ENCODE measurements around the gene CAMK1. TPM values are rescaled to one million over a fixed set of nuclear protein-coding genes. Genes with fewer than 3 reads are reported as not detected.
A peak's percentile ranks its signal among the peaks of the same experiment; 100 is the strongest.

The CAMK1 gene
- total RNA-seq, 1 experiment from 2014 or later = 2.0 TPM

DNA sequence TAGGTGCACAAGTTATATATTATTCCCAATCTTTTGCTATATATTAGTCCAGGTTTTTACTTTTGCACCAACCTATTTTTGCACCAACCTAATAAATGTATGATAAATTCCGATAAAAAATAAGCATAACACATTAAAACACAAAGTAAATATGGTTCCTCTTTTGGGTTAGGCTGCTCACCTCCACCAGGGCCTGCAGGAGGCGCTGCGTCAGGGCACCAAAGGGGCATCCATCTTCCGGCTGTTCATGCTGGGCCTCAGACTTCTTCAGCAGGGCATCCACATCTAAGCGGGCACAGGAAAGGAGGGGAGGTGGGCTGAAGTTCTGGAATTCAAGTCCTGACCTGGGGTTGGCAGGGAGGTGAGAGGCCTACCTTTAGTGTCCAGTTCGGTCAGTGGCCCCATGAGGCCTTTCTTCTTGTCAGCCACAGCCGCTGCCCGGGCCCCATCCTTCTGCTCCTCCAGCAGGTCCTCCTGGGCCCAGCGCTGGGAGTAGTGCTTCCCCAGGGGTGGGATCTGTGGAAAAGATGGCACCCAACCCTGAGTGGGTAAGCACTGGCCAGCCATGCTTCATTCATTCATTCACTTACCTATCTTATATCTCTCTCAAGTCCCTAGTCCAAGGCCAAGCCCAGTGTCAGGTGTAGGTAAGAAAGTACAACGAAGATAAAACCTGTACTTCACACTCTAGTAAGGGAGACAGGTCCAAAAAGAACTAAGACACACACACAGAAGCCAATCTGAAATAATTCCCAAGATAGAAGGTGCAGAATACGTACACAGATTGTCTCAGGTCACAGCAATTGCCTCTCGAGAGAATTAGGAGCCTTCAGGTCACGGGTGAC, 17.3 kb upstream of the CAMK1 start:
- no peaks in the 10 kb centered on the region for H3K27me3 ChIP-seq (ENCODE audit: insufficient read depth, low read depth)
- peaks cover 8% of the 10 kb centered on the region for H3K4me1 ChIP-seq (replicated peaks; ENCODE audit: insufficient read depth)
- intact Hi-C loops (cut with micrococcal nuclease; ENCODE audit: unreplicated experiment) = no loop called here
- ChIA-PET CTCF (no interaction called here), POLR2A (ENCODE audit: unreplicated experiment) (interaction anchor here (0.7 kb wide), 1 partner anchor 33 kb away, joined by 5 read pairs; no protein-coding TSS in a partner anchor)
- no peak overlapping the region for H3K27ac ChIP-seq
- no peak overlapping the region for H3K4me3 ChIP-seq
- H4K20me1 ChIP-seq (ENCODE audit: insufficient read depth) = no peaks in the 10 kb centered on the region
- H2AFZ ChIP-seq = no peak overlapping the region
- H3K9me2 ChIP-seq (ENCODE audit: insufficient read depth) = no peaks in the 10 kb centered on the region
- no peak for DNase-seq
- BruUV-seq (replicated peaks) = no TSS peak
- peaks cover 3% of the 10 kb centered on the region; the same call in 1 of the 2 replicates for H3F3A ChIP-seq (ENCODE audit: insufficient read depth, low read depth)
- peaks cover 22% of the 10 kb centered on the region for H3K36me3 ChIP-seq (ENCODE audit: low read depth)
- no peak overlapping the region for H3K4me2 ChIP-seq
- TF ChIP-seq EZH2 (IDR thresholded peaks at IDR 0.05; ENCODE audit: low read depth) = no peak
- TF ChIP-seq, protein P1, sequence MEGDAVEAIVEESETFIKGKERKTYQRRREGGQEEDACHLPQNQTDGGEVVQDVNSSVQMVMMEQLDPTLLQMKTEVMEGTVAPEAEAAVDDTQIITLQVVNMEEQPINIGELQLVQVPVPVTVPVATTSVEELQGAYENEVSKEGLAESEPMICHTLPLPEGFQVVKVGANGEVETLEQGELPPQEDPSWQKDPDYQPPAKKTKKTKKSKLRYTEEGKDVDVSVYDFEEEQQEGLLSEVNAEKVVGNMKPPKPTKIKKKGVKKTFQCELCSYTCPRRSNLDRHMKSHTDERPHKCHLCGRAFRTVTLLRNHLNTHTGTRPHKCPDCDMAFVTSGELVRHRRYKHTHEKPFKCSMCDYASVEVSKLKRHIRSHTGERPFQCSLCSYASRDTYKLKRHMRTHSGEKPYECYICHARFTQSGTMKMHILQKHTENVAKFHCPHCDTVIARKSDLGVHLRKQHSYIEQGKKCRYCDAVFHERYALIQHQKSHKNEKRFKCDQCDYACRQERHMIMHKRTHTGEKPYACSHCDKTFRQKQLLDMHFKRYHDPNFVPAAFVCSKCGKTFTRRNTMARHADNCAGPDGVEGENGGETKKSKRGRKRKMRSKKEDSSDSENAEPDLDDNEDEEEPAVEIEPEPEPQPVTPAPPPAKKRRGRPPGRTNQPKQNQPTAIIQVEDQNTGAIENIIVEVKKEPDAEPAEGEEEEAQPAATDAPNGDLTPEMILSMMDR (conservative IDR thresholded peaks at IDR 0.05) = peak; percentile 68
- H3K9me3 ChIP-seq (ENCODE audit: insufficient read depth, low read depth) = no peaks in the 10 kb centered on the region
- peaks cover 14% of the 10 kb centered on the region for H3K79me2 ChIP-seq (ENCODE audit: low read depth)

DNA sequence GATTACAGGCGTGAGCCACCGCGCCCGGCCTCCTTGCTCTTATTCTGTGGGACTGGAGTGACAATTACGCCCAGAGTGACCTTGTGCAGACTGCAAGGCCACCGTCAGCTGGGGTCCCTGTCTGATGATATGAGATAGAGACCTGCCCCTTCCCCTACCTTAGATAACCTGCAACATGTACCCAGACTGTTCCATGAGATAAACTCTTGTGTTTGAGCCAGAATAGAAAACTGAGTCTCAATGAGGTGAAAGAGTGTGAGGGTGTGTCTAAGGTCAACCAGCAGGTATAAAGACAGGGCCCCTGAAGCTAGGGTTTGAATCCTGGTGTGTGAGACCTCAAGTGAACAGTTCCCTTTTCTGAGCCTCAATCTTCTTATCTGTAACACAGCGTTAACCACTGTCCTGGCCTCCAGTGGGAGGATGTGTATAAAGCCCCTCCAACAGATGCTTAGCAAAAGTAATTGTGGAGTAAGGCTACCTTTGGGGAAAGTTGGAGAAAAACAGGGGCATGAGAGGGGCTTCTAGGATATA, 16.5 kb upstream of the CAMK1 start:
- Histone ChIP-seq H3K27ac (no peak overlapping the region), H3K4me2 (no peak overlapping the region), H3F3A (ENCODE audit: insufficient read depth, low read depth) (peaks cover 3% of the 10 kb centered on the region; the same call in 1 of the 2 replicates), H3K79me2 (ENCODE audit: low read depth) (peaks cover 6% of the 10 kb centered on the region; the same call in 1 of the 2 replicates), H3K27me3 (ENCODE audit: insufficient read depth, low read depth) (no peaks in the 10 kb centered on the region), H3K4me1 (replicated peaks; ENCODE audit: insufficient read depth) (peaks cover 1% of the 10 kb centered on the region; the same call in 1 of the 2 replicates), H3K36me3 (ENCODE audit: low read depth) (peaks cover 22% of the 10 kb centered on the region), H3K9me3 (ENCODE audit: insufficient read depth, low read depth) (no peaks in the 10 kb centered on the region), H3K4me3 (no peak overlapping the region), H3K9me2 (ENCODE audit: insufficient read depth) (no peaks in the 10 kb centered on the region), H4K20me1 (ENCODE audit: insufficient read depth) (no peaks in the 10 kb centered on the region), H2AFZ (no peak overlapping the region)
- intact Hi-C loops (cut with micrococcal nuclease; ENCODE audit: unreplicated experiment) = no loop called here
- no TSS peak for BruUV-seq (replicated peaks)
- no peak for DNase-seq
- TF ChIP-seq EZH2 (IDR thresholded peaks at IDR 0.05; ENCODE audit: low read depth) = no peak
- TF ChIP-seq, protein P1 (conservative IDR thresholded peaks at IDR 0.05) = no peak
- ChIA-PET CTCF (no interaction called here), POLR2A (ENCODE audit: unreplicated experiment) (no interaction called here)

DNA sequence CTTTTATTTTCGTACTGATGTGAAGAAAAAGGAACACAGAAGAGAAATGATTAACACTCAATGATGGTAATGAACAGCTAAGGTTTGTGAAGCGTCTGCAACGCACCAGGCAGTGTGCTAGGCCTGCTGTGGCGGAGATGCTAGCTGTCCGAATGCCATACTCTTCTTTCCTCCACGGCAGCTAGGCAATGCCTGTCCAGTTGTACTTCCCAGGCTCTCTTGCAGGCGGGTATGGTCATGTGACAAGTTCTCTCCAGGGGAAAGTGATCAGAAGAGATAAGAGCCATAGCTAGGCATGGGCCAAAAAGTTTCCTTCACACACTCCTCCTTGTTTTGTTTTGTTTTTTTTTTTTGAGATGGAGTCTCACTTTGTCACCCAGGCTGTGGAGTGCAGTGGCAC, 15.9 kb upstream of the CAMK1 start:
- Histone ChIP-seq H3K4me2 (no peak overlapping the region), H3K79me2 (ENCODE audit: low read depth) (no peaks in the 10 kb centered on the region), H3K36me3 (ENCODE audit: low read depth) (peaks cover 21% of the 10 kb centered on the region), H3K9me3 (ENCODE audit: insufficient read depth, low read depth) (no peaks in the 10 kb centered on the region), H3K4me1 (replicated peaks; ENCODE audit: insufficient read depth) (no peaks in the 10 kb centered on the region), H3K27ac (no peak overlapping the region), H3K27me3 (ENCODE audit: insufficient read depth, low read depth) (no peaks in the 10 kb centered on the region), H2AFZ (no peak overlapping the region), H4K20me1 (ENCODE audit: insufficient read depth) (no peaks in the 10 kb centered on the region), H3K9me2 (ENCODE audit: insufficient read depth) (no peaks in the 10 kb centered on the region), H3F3A (ENCODE audit: insufficient read depth, low read depth) (0 out of 2 replicates have a peak, but pooled peaks cover 3% of the 10 kb centered on the region), H3K4me3 (no peak overlapping the region)
- CTCF ChIA-PET = no interaction called here
- POLR2A ChIA-PET (ENCODE audit: unreplicated experiment) = no interaction called here
- DNase-seq = no peak
- no TSS peak for BruUV-seq (replicated peaks)
- intact Hi-C loops (cut with micrococcal nuclease; ENCODE audit: unreplicated experiment) = no loop called here
- TF ChIP-seq, protein P1 (conservative IDR thresholded peaks at IDR 0.05) = no peak
- TF ChIP-seq EZH2 (IDR thresholded peaks at IDR 0.05; ENCODE audit: low read depth) = no peak

Measured in PC-9 (cell line).